Measurements from ENCODE around the gene SLC25A47. TPM values are rescaled to one million over a fixed set of nuclear protein-coding genes. Genes with fewer than 3 reads are reported as not detected.

SLC25A47 gene
- total and polyA plus RNA-seq, 4 donors: 23.7 to 469 (median 291) TPM

DNA sequence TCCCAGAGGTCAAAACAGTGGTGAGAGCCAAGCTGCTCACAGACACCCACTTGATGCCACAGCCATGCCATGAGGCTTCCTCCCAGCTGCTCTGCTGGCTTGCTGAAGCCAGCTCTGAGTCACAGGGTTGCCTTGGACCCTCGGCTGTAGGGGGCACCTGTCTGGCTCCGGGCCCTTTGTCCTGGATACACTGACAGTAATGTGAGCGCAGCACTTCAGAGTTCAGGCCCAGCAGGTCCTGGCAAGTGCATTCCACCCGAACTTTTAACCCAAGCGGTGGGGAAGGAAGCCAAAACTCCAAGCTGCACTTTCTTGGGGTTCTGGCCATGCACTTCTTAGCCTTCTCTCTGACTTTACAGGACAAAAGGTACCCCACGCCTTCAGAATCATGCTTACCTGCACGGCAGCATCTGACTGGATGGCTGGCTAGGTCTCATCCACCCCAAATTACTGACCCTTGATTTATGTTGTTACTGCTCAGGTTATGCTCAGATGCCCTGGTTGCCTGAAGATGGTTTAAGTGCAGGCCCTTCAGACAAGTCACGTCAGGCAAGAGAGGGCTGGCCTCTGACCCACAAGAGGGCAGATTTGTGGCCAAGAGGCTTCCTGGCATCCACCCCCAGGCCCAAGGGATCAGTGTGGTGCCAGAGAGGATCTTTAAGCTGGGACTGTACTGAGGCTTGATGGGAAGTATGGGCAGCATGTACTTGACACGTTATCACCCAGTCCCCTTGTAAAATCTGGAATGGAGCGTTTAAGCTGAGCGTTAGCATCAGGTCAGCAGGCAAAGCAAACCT, 41.7 kb upstream of the SLC25A47 start:
- Histone ChIP-seq H3K4me1 (ENCODE audit: control insufficient read depth in 4 of 4, insufficient read depth in 4 of 4, low read length in 3 of 4) (peaks cover 1 to 23% (median 10%) of the 10 kb centered on the region in 4 donors), H3K27ac (ENCODE audit: low read depth in 1 of 2, low read length in 2 of 2) (no peak overlapping the region), H3K27me3 (ENCODE audit: control insufficient read depth in 4 of 4, insufficient read depth in 4 of 4, low read length in 3 of 4) (no peaks in the 10 kb centered on the region), H3K9me3 (ENCODE audit: control insufficient read depth in 4 of 4, low read length in 3 of 4) (no peaks in the 10 kb centered on the region), H3K4me3 (ENCODE audit: low read depth in 1 of 3, low read length in 3 of 3) (no peak overlapping the region), H3K9ac (ENCODE audit: low read depth in 1 of 2, low read length in 2 of 2) (no peak overlapping the region), H3K36me3 (ENCODE audit: control insufficient read depth in 4 of 4, insufficient read depth in 3 of 4, low read depth in 1 of 4, low read length in 3 of 4) (peaks cover 0 to 8% (median 1%) of the 10 kb centered on the region in 4 donors)
- TF ChIP-seq YY1 (IDR thresholded peaks at IDR 0.05): no peak
- no peak for DNase-seq (ENCODE audit: low spot score)
- 83% methylated on average over 11 of the region's 11 CpGs for WGBS

DNA sequence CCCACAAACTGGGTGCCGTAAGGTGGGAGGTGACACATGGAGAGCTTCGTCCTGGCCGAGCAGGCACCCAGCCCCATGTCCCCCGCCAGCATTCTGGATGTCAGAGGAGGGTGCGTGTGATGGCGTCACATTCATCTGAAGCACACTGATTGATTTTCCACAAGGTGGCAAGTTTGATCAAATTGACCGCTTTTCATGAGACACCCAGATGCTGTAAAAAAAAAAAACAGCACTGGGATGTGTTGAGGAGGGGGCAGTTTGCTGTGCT, 41.1 kb upstream of the SLC25A47 start:
- no peak for DNase-seq (ENCODE audit: low spot score)
- H3K27ac ChIP-seq (ENCODE audit: low read depth in 1 of 2, low read length in 2 of 2): no peak overlapping the region
- H3K27me3 ChIP-seq (ENCODE audit: control insufficient read depth in 4 of 4, insufficient read depth in 4 of 4, low read length in 3 of 4): no peaks in the 10 kb centered on the region
- no peaks in the 10 kb centered on the region for H3K9me3 ChIP-seq (ENCODE audit: control insufficient read depth in 4 of 4, low read length in 3 of 4)
- TF ChIP-seq HNF4A (conservative IDR thresholded peaks at IDR 0.05): no peak
- peaks cover 0 to 7% (median 1%) of the 10 kb centered on the region in 4 donors for H3K36me3 ChIP-seq (ENCODE audit: control insufficient read depth in 4 of 4, insufficient read depth in 3 of 4, low read depth in 1 of 4, low read length in 3 of 4)
- 95% methylated on average over 7 of the region's 7 CpGs for WGBS
- no peak overlapping the region for H3K9ac ChIP-seq (ENCODE audit: low read depth in 1 of 2, low read length in 2 of 2)
- H3K4me1 ChIP-seq (ENCODE audit: control insufficient read depth in 4 of 4, insufficient read depth in 4 of 4, low read length in 3 of 4): peaks cover 1 to 23% (median 10%) of the 10 kb centered on the region in 4 donors
- no peak overlapping the region for H3K4me3 ChIP-seq (ENCODE audit: low read depth in 1 of 3, low read length in 3 of 3)

DNA sequence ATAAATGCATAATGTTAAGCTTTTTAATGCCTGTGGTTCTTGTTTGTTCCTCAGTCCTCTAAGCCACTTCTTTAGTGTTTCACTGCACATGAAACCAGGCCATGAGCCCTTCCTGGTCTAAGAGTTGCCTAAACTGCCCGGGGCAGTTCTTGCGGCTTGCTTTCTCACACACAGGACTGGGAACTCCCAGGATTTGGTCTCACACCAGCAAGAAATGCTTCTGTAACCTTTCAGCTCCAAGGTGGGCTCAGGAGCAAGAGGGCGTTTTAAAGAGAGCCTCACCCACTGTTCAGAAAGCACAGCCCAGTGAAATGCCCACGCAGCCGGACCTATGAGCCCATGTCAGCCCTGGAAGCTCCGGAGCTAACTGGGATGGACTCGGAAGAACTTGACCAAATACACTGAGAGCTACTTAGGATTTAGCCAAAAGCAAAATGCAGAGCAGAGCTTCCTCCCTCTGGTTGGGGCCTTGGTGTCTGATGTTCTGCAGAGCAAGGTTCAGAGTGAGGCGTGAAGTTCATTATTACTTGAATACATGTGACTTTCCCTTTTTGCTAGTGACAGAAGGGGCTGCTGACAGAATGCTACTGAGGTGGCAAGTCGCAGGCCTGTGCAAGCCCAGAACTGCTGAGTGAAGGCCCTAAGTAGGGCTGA, 40.2 kb upstream of the SLC25A47 start:
- TF ChIP-seq EGR1 (IDR thresholded peaks at IDR 0.05; ENCODE audit: low read depth in 2 of 2): no peak
- TF ChIP-seq JUND (IDR thresholded peaks at IDR 0.05): no peak
- TF ChIP-seq, protein P1, sequence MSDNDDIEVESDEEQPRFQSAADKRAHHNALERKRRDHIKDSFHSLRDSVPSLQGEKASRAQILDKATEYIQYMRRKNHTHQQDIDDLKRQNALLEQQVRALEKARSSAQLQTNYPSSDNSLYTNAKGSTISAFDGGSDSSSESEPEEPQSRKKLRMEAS (IDR thresholded peaks at IDR 0.05): no peak
- TF ChIP-seq FOXA2 (IDR thresholded peaks at IDR 0.05): no peak
- no peak for TF ChIP-seq RXRA (IDR thresholded peaks at IDR 0.05)
- TF ChIP-seq, protein P2, sequence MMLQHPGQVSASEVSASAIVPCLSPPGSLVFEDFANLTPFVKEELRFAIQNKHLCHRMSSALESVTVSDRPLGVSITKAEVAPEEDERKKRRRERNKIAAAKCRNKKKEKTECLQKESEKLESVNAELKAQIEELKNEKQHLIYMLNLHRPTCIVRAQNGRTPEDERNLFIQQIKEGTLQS (IDR thresholded peaks at IDR 0.05): no peak
- TF ChIP-seq, protein P3, sequence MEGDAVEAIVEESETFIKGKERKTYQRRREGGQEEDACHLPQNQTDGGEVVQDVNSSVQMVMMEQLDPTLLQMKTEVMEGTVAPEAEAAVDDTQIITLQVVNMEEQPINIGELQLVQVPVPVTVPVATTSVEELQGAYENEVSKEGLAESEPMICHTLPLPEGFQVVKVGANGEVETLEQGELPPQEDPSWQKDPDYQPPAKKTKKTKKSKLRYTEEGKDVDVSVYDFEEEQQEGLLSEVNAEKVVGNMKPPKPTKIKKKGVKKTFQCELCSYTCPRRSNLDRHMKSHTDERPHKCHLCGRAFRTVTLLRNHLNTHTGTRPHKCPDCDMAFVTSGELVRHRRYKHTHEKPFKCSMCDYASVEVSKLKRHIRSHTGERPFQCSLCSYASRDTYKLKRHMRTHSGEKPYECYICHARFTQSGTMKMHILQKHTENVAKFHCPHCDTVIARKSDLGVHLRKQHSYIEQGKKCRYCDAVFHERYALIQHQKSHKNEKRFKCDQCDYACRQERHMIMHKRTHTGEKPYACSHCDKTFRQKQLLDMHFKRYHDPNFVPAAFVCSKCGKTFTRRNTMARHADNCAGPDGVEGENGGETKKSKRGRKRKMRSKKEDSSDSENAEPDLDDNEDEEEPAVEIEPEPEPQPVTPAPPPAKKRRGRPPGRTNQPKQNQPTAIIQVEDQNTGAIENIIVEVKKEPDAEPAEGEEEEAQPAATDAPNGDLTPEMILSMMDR (IDR thresholded peaks at IDR 0.05; ENCODE audit: low read depth, low read length, missing input control): no peak
- TF ChIP-seq, protein P4, sequence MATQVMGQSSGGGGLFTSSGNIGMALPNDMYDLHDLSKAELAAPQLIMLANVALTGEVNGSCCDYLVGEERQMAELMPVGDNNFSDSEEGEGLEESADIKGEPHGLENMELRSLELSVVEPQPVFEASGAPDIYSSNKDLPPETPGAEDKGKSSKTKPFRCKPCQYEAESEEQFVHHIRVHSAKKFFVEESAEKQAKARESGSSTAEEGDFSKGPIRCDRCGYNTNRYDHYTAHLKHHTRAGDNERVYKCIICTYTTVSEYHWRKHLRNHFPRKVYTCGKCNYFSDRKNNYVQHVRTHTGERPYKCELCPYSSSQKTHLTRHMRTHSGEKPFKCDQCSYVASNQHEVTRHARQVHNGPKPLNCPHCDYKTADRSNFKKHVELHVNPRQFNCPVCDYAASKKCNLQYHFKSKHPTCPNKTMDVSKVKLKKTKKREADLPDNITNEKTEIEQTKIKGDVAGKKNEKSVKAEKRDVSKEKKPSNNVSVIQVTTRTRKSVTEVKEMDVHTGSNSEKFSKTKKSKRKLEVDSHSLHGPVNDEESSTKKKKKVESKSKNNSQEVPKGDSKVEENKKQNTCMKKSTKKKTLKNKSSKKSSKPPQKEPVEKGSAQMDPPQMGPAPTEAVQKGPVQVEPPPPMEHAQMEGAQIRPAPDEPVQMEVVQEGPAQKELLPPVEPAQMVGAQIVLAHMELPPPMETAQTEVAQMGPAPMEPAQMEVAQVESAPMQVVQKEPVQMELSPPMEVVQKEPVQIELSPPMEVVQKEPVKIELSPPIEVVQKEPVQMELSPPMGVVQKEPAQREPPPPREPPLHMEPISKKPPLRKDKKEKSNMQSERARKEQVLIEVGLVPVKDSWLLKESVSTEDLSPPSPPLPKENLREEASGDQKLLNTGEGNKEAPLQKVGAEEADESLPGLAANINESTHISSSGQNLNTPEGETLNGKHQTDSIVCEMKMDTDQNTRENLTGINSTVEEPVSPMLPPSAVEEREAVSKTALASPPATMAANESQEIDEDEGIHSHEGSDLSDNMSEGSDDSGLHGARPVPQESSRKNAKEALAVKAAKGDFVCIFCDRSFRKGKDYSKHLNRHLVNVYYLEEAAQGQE (IDR thresholded peaks at IDR 0.05): no peak
- no peak for TF ChIP-seq NR2F2 (IDR thresholded peaks at IDR 0.05)
- TF ChIP-seq HNF4A (conservative IDR thresholded peaks at IDR 0.05): no peak
- TF ChIP-seq SP1 (IDR thresholded peaks at IDR 0.05): no peak
- no peak for TF ChIP-seq GABPA (IDR thresholded peaks at IDR 0.05 in 1 of 2, conservative IDR thresholded peaks at IDR 0.05 in 1 of 2)
- no peak for TF ChIP-seq HNF4G (IDR thresholded peaks at IDR 0.05)
- TF ChIP-seq YY1 (IDR thresholded peaks at IDR 0.05): no peak
- TF ChIP-seq FOXA1 (IDR thresholded peaks at IDR 0.05): no peak
- TF ChIP-seq TAF1 (conservative IDR thresholded peaks at IDR 0.05): no peak
- TF ChIP-seq RAD21 (IDR thresholded peaks at IDR 0.05): no peak
- TF ChIP-seq, protein P5, sequence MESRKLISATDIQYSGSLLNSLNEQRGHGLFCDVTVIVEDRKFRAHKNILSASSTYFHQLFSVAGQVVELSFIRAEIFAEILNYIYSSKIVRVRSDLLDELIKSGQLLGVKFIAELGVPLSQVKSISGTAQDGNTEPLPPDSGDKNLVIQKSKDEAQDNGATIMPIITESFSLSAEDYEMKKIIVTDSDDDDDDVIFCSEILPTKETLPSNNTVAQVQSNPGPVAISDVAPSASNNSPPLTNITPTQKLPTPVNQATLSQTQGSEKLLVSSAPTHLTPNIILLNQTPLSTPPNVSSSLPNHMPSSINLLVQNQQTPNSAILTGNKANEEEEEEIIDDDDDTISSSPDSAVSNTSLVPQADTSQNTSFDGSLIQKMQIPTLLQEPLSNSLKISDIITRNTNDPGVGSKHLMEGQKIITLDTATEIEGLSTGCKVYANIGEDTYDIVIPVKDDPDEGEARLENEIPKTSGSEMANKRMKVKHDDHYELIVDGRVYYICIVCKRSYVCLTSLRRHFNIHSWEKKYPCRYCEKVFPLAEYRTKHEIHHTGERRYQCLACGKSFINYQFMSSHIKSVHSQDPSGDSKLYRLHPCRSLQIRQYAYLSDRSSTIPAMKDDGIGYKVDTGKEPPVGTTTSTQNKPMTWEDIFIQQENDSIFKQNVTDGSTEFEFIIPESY (IDR thresholded peaks at IDR 0.05): no peak
- Histone ChIP-seq H3K9me3 (ENCODE audit: control insufficient read depth in 4 of 4, low read length in 3 of 4) (no peaks in the 10 kb centered on the region), H3K9ac (ENCODE audit: low read depth in 1 of 2, low read length in 2 of 2) (no peak overlapping the region), H3K27ac (ENCODE audit: low read depth in 1 of 2, low read length in 2 of 2) (no peak overlapping the region), H3K27me3 (ENCODE audit: control insufficient read depth in 4 of 4, insufficient read depth in 4 of 4, low read length in 3 of 4) (no peaks in the 10 kb centered on the region), H3K4me1 (ENCODE audit: control insufficient read depth in 4 of 4, insufficient read depth in 4 of 4, low read length in 3 of 4) (peaks cover 1 to 23% (median 10%) of the 10 kb centered on the region in 4 donors), H3K4me3 (ENCODE audit: low read depth in 1 of 3, low read length in 3 of 3) (no peak overlapping the region), H3K36me3 (ENCODE audit: control insufficient read depth in 4 of 4, insufficient read depth in 3 of 4, low read depth in 1 of 4, low read length in 3 of 4) (peaks cover 0 to 2% (median 0%) of the 10 kb centered on the region in 4 donors)
- WGBS: 94% methylated on average over 9 of the region's 9 CpGs
- DNase-seq (ENCODE audit: low spot score): no peak
